H7 (cell line): ENCODE results near the gene TNFRSF14. TPM values are rescaled to one million over a fixed set of nuclear protein-coding genes. Genes with fewer than 3 reads are reported as not detected.
"Not testable (repeated sequence)": the region's sequence is repeated elsewhere in the genome, so short reads cannot be mapped to it uniquely, and the experiment has no call there.

ENCODE experiments used
- DNase-seq: peaks from one replicate; pipeline ENCODE4 v3.0.0; 2012
- H3K27me3 ChIP-seq: 2 replicates; pipeline ENCODE4 v1.6.0; 2011; ENCODE audit warnings: mild to moderate bottlenecking, low read length; ENCODE audit not compliant: control insufficient read depth, insufficient read depth
- H3K36me3 ChIP-seq: replicated peaks from 2 replicates; pipeline ENCODE4 v1.5.1; 2011; ENCODE audit warnings: low read length; ENCODE audit not compliant: control insufficient read depth, insufficient read depth
- H3K4me3 ChIP-seq: 2 replicates; pipeline ENCODE4 v1.5.1; 2011; ENCODE audit warnings: low read depth, mild to moderate bottlenecking, control low read depth, low read length, moderate library complexity; ENCODE audit not compliant: insufficient read depth
- total RNA-seq: library from RNA; depleted of rRNA; stranded (reverse); fragments of >200 nt; shearing (Covaris generic); gene quantifications from 2 replicates; pipeline ENCODE4 v1.2.3, GENCODE V29; 2014

Gene TNFRSF14
- total RNA-seq, 1 experiment from 2014 or later, result 0.55 TPM

GRCh38 chr1:2550309-2550861, 5.8 kb upstream of the TNFRSF14 start:
- not testable (repeated sequence) for H3K36me3 ChIP-seq, DNase-seq, H3K27me3 ChIP-seq, H3K4me3 ChIP-seq

GRCh38 chr1:2551544-2551943, 4.6 kb upstream of the TNFRSF14 start:
- DNase-seq, H3K4me3 ChIP-seq, H3K36me3 ChIP-seq, H3K27me3 ChIP-seq: not testable (repeated sequence)

DNA sequence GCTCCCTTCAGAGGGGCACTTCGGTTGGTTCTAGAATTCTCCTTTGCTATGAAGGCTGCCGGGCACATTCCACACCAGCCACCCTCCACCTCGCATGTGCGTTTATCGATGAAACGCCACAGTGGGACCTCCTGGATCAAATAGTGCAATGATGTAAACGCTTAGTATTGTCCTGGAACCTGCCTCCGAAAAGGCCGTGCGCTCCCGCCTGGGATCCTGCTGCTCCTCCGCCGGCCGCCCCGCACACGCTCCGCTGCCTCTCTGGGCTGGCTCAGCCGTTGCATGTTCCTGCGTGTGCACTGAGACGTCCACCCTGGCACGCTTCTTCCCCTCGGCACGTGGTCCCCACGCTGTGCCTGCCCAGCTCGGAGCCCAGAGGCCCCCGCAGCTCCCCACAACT, 4.0 kb upstream of the TNFRSF14 start:
- no peaks in the 10 kb centered on the region for H3K27me3 ChIP-seq
- no peak for DNase-seq
- H3K4me3 ChIP-seq, result no peak overlapping the region
- no peaks in the 10 kb centered on the region for H3K36me3 ChIP-seq

DNA sequence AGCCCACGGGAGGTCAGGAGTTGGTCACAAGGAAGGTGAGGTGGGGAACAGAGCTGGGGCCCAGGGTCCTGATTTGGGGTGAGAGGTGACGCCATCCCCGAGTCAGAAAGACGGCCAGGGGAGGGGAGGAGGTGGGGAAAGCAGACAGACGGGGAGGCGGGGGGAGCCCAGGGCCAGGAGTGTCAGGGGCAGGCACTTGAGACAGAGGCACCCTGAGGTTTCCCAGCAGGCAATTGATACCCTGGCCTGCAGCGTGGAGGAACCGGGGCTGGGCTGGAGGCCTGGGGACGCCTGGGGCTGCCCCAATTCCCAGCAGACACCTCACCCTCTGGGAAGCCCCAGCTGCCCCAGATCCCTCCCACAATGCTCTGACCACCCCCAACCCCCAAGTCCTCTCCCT, 3.1 kb upstream of the TNFRSF14 start:
- not testable (repeated sequence) for H3K27me3 ChIP-seq

DNA sequence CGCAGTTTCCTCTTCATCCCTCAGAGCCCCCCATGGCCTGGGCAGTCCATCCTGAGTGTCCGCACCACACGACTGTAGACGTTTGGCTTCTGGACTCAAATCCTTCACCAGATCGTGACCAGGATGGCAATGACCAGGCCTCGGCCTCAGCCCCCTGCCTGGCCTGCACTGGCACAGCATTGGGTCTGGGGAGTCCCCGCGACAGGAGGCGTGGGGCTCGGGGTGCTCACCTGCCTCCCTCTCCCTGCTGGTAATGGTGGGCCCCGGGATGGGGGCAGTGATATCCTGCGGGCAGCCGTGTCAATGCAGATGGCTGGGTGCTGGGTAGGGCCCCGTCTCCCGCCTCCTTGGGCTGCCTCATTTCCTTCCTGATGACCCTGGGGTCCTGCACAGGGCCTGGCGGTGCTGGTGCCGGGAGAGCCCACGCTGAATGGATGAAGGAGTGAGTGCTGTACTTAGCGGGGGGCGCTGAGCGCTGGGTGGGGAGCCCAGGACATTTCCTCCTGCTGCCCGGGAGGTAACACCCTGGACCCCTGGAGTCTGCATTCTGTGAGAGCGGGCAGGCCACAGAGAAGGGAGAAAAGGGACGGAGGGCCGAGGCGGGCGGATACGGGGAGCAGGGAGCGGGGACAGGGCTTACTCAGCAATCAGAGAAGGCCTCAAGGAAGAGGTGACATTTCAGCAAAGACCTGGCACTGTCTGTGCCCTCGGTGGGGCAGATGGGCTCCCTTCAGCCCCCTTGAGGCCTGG, 2.1 kb upstream of the TNFRSF14 start:
- H3K36me3 ChIP-seq, result no peaks in the 10 kb centered on the region

More for the DNA sequence above, 3.1 kb upstream of the TNFRSF14 start:
- not testable (repeated sequence) for H3K4me3 ChIP-seq, H3K36me3 ChIP-seq, DNase-seq

DNA sequence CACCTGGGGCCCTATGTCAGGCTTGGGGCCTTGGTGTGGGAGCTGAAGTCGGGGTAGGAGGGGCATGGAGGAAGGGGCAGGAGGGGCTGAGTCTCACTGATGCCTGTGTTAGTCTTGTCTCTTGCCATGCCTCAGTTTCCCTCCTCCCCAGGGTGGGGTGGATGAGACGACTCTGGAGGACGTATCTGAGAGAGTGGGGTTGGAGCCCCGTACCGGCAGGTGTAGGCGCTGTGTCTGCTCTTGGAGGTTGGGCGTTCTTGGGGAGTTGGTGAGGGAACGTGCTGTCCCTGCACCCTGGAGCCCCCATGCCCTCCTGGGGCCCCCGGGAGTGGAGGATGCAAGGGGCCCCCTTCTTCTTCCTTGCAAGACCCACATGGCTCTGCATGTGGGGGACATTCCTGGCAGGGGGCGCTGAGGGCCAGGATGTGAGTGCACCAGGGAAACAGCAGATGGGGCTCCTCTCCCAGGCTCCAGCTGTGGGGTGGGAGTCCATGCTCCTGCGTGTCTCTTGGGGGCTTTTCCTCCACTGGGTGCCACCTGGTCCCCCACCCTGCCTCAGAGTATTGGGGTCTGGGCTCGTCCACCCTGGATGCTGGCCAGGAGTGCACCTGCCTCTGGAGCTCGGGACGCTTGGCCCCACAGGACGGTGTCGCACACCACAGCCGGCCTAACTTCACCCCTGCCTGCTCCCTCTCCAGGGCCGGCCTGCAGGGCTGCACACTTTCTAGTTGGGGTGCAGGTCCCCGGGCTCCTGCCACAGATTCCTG, 1.4 kb upstream of the TNFRSF14 start:
- Histone ChIP-seq H3K27me3 (no peaks in the 10 kb centered on the region), H3K36me3 (no peaks in the 10 kb centered on the region), H3K4me3 (no peak overlapping the region)
- DNase-seq, result peak; percentile 86

More for the DNA sequence above, 2.1 kb upstream of the TNFRSF14 start:
- Histone ChIP-seq H3K27me3 (no peaks in the 10 kb centered on the region), H3K4me3 (no peak overlapping the region)
- DNase-seq, result no peak

- H3K36me3 ChIP-seq, result no peaks in the 10 kb centered on the region
- no peaks in the 10 kb centered on the region for H3K27me3 ChIP-seq
- DNase-seq, result peak; percentile 79
- no peak overlapping the region for H3K4me3 ChIP-seq
Measured at GRCh38 chr1:2555634-2556276, 416 bp upstream of the TNFRSF14 start.

GRCh38 chr1:2556678-2557481, 709 bp downstream of the TNFRSF14 start:
- Histone ChIP-seq H3K4me3 (no peak overlapping the region), H3K36me3 (no peaks in the 10 kb centered on the region), H3K27me3 (no peaks in the 10 kb centered on the region)
- no peak for DNase-seq

- peak; percentile 60 for DNase-seq
- no peaks in the 10 kb centered on the region for H3K27me3 ChIP-seq
- no peaks in the 10 kb centered on the region for H3K36me3 ChIP-seq
- no peak overlapping the region for H3K4me3 ChIP-seq
Measured at GRCh38 chr1:2557482-2558400, 1.6 kb downstream of the TNFRSF14 start.

DNA sequence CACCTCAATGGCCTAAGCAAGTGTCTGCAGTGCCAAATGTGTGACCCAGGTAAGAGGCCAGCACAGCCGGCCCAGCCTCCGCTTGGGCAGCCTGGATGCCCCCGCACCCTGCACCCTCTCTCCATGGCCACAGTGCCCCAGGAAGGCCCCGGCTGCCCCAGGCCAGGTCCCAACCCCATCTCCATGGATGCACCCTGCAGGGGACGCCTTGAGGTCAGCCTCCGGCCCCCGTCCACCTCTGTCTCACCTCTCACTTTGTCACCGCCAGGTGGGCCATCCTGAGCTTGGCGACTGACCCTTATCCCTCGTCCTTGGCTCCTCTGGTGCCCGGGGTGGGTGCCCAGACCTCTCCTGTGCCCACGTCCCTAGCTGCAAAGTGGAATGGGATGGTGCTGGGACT, 2.2 kb downstream of the TNFRSF14 start:
- no peaks in the 10 kb centered on the region for H3K27me3 ChIP-seq
- peak; percentile 46 for DNase-seq
- H3K36me3 ChIP-seq, result no peaks in the 10 kb centered on the region
- no peak overlapping the region for H3K4me3 ChIP-seq

GRCh38 chr1:2558861-2559260, 2.7 kb downstream of the TNFRSF14 start:
- Histone ChIP-seq H3K4me3 (no peak overlapping the region), H3K36me3 (no peaks in the 10 kb centered on the region), H3K27me3 (no peaks in the 10 kb centered on the region)
- peak; percentile 30 for DNase-seq

DNA sequence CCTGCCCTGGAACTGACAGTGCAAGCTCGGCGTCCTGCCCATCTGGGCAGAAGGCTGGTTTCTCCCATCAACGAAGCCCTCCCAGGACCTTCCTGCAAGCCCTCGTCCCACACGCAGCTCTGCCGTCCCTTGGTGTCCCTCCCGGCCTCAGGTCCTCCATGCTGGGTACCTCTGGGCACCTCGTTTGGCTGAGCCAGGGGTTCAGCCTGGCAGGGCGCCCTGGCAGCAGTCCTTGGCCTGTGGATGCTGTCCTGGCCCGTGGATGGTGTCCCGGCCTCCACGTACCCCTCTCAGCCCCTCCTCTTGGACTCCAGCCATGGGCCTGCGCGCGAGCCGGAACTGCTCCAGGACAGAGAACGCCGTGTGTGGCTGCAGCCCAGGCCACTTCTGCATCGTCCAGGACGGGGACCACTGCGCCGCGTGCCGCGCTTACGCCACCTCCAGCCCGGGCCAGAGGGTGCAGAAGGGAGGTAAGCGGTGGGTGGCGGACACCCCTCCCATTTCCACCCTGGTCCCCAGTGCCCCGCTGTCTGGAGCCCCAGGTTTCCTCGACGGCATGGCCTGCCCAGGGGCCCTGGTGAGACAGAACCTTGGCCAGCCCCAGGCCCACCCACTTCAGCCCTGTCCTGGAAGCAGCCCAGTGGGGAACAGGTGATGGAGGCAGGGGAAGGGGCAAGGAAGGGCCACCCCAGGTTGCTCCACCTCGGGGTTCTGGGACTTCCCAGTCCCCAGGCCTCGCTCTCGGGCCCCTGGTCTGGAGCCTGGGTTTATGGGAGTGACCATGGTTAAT, 3.5 kb downstream of the TNFRSF14 start:
- Histone ChIP-seq H3K4me3 (no peak overlapping the region), H3K27me3 (no peaks in the 10 kb centered on the region), H3K36me3 (no peaks in the 10 kb centered on the region)
- DNase-seq, result peak; percentile 50
